Eye (tissue), 1 donor: Measurements from ENCODE around the gene CRTC2.

ENCODE experiments used
- DNase-seq: peaks from one replicate; pipeline ENCODE4 v3.0.0-alpha.2; 2015

The CRTC2 gene

GRCh38 chr1:153973525-153973924 lies 15.1 kb upstream of the CRTC2 start:
- DNase-seq: no peak

DNA sequence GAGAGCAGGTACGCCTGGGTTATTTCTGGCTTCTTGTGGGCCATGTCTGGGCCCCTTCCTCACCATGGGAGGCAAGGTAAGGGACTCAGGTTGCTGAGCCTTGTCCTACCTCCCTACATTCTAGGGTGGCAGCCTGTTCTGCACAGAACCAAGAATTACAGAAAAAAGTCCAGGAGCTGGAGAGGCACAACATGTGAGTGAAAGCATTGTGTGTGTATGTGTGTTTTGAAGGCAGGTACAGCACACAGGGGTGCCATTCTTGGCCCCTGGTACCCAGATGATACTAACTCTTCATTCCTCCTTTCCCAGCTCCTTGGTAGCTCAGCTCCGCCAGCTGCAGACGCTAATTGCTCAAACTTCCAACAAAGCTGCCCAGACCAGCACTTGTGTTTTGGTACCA lies 14.7 kb upstream of the CRTC2 start:
- DNase-seq: no peak

DNA sequence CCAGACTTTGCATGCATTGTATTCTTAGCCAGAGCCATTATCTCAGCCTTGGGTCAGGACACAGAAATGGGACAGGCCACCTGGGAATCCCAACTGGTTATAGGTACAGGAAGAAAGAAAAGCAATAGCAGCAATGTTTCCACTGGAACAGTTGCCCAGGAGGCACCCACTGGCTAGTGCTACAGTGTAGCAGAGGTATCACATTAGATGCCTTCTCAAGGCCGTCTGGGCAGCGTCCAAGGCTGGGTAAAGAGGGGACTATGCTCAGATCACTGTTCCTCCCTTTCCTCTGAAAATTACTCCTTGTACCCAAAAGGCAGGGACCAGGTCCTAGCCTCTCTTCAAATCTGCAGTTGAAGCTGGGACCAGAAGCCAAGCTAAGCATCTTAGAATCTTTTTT lies 11.9 kb upstream of the CRTC2 start:
- no peak for DNase-seq

DNA sequence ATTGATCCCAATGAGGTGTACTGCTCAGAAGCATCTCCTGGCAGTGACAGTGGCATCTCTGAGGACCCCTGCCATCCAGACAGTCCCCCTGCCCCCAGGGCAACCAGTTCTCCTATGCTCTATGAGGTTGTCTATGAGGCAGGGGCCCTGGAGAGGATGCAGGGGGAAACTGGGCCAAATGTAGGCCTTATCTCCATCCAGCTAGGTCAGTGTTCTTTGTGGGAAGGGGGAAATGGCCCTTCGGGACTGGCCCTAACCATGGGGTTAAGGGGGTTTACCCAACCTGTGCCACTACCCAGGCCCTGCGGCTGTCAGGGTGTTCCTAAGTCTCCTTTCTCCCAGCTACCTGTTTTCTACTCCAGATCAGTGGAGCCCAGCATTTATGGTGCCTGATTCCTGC lies 10.6 kb upstream of the CRTC2 start:
- no peak for DNase-seq

DNA sequence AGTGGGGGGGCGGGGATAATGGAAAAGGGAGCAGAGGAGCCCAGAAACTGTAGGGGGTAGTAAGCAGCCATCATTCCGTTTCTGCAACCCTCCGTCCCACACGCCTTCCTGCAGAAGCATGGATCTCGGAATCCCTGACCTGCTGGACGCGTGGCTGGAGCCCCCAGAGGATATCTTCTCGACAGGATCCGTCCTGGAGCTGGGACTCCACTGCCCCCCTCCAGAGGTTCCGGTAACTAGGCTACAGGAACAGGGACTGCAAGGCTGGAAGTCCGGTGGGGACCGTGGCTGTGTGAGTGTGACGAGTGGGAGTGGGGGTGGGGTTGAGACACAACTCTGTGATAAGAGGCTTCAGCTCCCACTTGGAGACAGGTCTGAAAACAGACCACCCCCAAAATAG lies 10.0 kb upstream of the CRTC2 start:
- DNase-seq: peak; percentile 50

DNA sequence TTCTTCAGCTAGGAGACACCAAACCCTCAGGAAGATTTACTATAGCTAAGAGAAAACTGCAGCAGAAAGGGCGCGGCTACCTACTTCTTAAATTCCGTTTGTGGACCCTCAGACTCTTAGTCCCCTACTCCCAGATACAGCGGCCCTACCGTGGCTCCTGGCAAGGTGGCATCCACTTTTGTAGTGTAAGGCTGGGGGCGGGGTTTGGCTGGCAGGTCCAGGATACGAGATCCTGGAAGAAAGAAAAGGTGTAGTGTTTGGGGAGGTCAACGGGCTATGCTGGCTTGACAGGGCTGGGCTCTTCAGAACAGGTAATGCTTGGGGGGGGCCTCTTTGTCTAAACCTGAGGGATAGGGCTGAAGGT lies 9.6 kb upstream of the CRTC2 start:
- no peak for DNase-seq

GRCh38 chr1:153967107-153967999 lies 8.9 kb upstream of the CRTC2 start, which contains the start of gene CREB3L4:
TSS of gene CREB3L4 (plus strand) at chr1:153967902. CDS start at chr1:153968526, 624 bp downstream.
- peak; percentile 98 for DNase-seq

DNA sequence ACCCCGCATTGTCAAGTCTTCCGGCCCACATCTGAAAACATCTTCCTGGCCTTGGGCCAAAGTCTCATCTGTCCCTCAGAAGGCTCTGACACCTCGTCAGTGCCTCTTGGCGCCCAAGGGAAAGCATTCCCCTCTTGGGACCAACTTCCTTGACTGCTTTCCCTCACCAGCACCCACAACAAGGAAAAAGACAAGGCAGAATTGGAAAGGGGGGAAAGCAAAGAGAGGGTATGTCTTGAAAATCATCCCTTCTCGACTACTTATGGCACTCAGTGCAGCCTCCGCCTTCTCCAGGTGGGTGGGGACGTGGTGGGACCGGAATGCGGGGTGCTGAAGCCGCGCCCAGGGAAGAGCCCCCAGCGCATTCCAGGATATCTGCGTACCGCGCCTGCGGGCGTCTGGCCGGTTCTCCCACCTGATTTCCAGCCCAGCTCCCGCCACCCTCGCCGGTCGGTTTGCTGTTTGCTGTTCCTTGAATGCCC lies 5.5 kb upstream of the CRTC2 start:
- no peak for DNase-seq

- DNase-seq: peak; percentile 100
Measured at GRCh38 chr1:153963030-153963849, 4.8 kb upstream of the CRTC2 start, which contains the start of gene SLC39A1. TSS of gene SLC39A1 (minus strand) at chr1:153963537. CDS start at chr1:153962715, 822 bp downstream.

GRCh38 chr1:153962088-153963029 lies 3.9 kb upstream of the CRTC2 start:
- DNase-seq: no peak

- no peak for DNase-seq
Measured at GRCh38 chr1:153961421-153961820, 3.0 kb upstream of the CRTC2 start.

DNA sequence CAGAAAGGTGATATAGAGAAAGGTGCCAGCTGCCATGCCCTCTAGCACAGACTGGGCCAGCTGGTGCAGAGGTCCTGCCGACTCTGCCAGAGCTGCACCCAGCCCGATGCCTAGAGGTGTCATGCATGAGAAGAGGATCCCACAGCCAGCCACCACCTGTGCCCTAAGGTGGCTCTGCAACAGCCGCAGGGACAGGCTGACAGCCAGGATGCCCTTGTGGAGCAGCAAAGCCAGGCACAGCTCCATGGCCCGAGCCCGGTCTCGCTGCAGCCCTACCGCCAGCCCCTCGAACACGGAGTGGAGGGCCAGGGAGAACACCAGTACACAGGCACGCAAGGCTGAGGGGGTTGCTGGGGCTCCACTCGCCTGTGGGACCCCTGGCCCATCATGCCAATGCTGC lies 1.8 kb upstream of the CRTC2 start:
- DNase-seq: no peak

GRCh38 chr1:153959454-153959853 lies 1.0 kb upstream of the CRTC2 start:
- DNase-seq: no peak

DNA sequence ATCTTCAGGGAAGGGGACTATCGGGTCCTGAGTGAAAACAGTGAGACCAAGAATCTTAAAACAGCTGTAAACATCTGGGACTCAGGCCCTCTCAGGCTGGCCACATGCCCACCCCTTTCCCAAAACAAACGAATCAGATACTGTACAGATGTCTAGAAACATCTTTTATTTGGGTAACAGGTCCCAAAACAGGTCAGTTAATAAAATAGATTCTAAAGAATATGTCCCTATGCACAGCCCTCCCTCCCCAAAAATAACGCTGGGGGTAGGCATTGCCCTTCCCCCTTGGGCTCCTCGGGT lies 499 bp upstream of the CRTC2 start:
- no peak for DNase-seq

DNA sequence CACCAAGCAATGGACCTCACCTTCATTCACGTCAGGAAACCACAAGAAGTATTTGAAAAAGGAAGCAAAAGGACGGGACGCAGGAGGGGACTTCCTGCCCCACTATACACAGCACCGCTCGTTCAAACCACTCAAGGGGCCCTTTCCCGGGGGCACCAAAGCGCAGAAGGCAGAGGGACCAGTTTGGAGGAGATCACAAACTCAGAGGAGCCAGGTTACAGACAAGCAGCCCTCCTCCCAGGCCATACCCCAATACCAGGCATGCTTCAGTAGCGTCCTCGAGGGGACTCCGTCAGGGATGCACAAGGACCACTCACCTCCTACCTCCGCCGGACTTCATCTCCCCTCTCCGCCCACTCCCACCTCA lies 685 bp downstream of the CRTC2 start:
- DNase-seq: no peak

GRCh38 chr1:153956997-153957715 lies 1.3 kb downstream of the CRTC2 start:
- no peak for DNase-seq

- DNase-seq: no peak
Measured at GRCh38 chr1:153954826-153955225, 3.6 kb downstream of the CRTC2 start.

DNA sequence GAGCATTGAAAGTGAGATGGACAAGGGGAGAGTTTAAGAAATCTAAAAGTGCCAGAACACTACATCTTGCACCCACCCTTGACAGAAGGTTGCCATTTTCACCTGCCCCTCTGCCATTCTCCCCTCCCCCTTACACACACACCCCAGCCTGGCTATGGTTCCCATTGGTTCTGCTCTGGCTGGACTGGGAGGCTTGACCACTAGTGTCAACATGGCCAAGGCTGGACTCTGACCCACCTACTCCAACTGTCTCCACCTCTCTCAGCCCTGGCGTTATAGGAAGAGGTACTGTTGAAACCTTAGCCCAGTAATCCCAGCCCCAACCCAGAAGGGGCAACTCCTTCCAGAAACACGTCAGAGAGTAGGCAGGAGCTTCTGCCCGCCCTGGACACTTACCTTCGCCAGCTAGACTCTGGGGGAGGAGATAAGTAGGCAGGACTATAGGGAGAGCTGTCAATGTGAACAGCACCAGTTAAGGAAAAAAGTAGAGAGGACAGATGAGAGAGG lies 4.5 kb downstream of the CRTC2 start:
- DNase-seq: no peak

GRCh38 chr1:153951801-153952200 lies 6.6 kb downstream of the CRTC2 start:
- no peak for DNase-seq

DNA sequence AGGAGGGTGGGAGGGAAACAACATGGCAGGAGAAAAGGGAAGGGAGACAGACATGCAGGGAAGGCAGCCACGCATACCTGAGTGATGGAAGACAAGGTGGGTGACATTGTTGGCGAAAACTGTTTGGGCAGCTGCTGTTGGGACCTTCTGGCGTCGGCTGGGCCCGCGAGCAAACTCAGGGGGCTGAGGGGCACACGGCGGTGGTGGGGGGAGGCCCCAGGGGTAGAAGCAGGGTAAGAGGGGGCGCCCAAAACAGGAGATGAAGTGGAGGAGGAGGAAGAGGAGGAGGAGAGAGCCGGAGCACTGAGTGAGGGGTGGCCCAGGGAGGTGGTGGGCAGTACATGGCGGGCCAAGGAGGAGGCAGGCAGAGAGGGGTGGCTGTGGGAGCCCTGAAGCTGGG lies 7.2 kb downstream of the CRTC2 start:
- no peak for DNase-seq

GRCh38 chr1:153946622-153947241 lies 11.7 kb downstream of the CRTC2 start, which contains the start of gene DENND4B:
TSS of gene DENND4B (minus strand) at chr1:153946718. CDS start at chr1:153944374, 2,344 bp downstream.
- peak; percentile 92 for DNase-seq
